CD8-positive, alpha-beta memory T cell (primary cell): ENCODE measurements around the gene HDGFL3. TPM values are rescaled to one million over a fixed set of nuclear protein-coding genes. Genes with fewer than 3 reads are reported as not detected.

Experiments used
- CTCF ChIA-PET: fragments of 350-600 bp; sonication (Branson Sonifier 250); formaldehyde crosslinking; loops from one replicate; lab custom pipeline; 2021; ENCODE audit warnings: antibody characterized with exemption; lab: Charles Lee
- POLR2A ChIA-PET: fragments of 350-600 bp; sonication (Branson Sonifier 250); formaldehyde crosslinking; loops from one replicate; lab custom pipeline; 2021; ENCODE audit warnings: antibody characterized with exemption; lab: Charles Lee
- DNase-seq, 5 donors: peaks; one replicate each; pipeline versions ENCODE4 v3.0.0 to v3.0.0-alpha.2; 2020 to 2022; ENCODE audit warnings: mixed read lengths in 1 of 5
- H3K27ac ChIP-seq: one replicate; pipeline ENCODE4 v1.7.0; 2013; ENCODE audit warnings: low read depth, mild to moderate bottlenecking, low read length, moderate library complexity
- H3K27me3 ChIP-seq: 2 replicates; pipeline ENCODE4 v1.7.0; 2013; ENCODE audit warnings: low read length, mild to moderate bottlenecking; ENCODE audit not compliant: insufficient read depth, poor library complexity, severe bottlenecking
- H3K36me3 ChIP-seq: 2 replicates; pipeline ENCODE4 v1.7.0; 2013; ENCODE audit warnings: mild to moderate bottlenecking, low read length, moderate library complexity; ENCODE audit not compliant: insufficient read depth
- H3K4me1 ChIP-seq: 2 replicates; pipeline ENCODE4 v1.7.0; 2013; ENCODE audit warnings: mild to moderate bottlenecking, low read length, moderate library complexity; ENCODE audit not compliant: insufficient read depth
- H3K4me3 ChIP-seq: 2 replicates; pipeline ENCODE4 v1.7.0; 2013; ENCODE audit warnings: mild to moderate bottlenecking, low read length
- H3K9me3 ChIP-seq: 2 replicates; pipeline ENCODE4 v1.7.0; 2013; ENCODE audit warnings: mild to moderate bottlenecking, low read length
- H3K27ac Mint-ChIP-seq, 8 donors: one replicate each; pipeline ENCODE4 v1.8.0; 2020 to 2021; ENCODE audit warnings: mixed read lengths in 8 of 8, mild to moderate bottlenecking in 6 of 8, inconsistent platforms in 3 of 8, moderate library complexity in 3 of 8
- H3K27me3 Mint-ChIP-seq, 2 donors: one replicate each; pipeline ENCODE4 v1.8.0; 2020 to 2021; ENCODE audit warnings: mixed read lengths in 2 of 2, mild to moderate bottlenecking in 1 of 2, moderate library complexity in 1 of 2
- H3K36me3 Mint-ChIP-seq, 3 donors: one replicate each; pipeline ENCODE4 v1.8.0; 2020 to 2021; ENCODE audit warnings: mixed read lengths in 3 of 3, inconsistent platforms in 1 of 3, mild to moderate bottlenecking in 1 of 3
- H3K4me1 Mint-ChIP-seq, 3 donors: one replicate each; pipeline ENCODE4 v1.8.0; 2020 to 2021; ENCODE audit warnings: mixed read lengths in 3 of 3, inconsistent platforms in 1 of 3, mild to moderate bottlenecking in 1 of 3
- H3K4me3 Mint-ChIP-seq, 7 donors: one replicate each; pipeline ENCODE4 v1.8.0; 2020 to 2021; ENCODE audit warnings: mixed read lengths in 7 of 7, mild to moderate bottlenecking in 6 of 7, moderate library complexity in 4 of 7, inconsistent platforms in 2 of 7
- H3K9me3 Mint-ChIP-seq, 5 donors: one replicate each; pipeline ENCODE4 v1.8.0; 2020 to 2022; ENCODE audit warnings: mixed read lengths in 5 of 5, mild to moderate bottlenecking in 3 of 5, moderate library complexity in 2 of 5, inconsistent platforms in 1 of 5
- polyA plus RNA-seq: library from polyadenylated mRNA; unstranded; fragments of 300-500 nt; fragmentation: Illumina TruSeq; gene quantifications from one replicate; pipeline ENCODE4 v1.2.3, GENCODE V29; 2021
- total RNA-seq, 2 experiments: library from RNA; stranded (reverse); gene quantifications; one replicate each; pipeline ENCODE4 v1.2.3, GENCODE V29; 2021

HDGFL3 gene
- total and polyA plus RNA-seq, 3 experiments from 2014 or later: 3.5 to 9.8 (median 7.7) TPM

DNA sequence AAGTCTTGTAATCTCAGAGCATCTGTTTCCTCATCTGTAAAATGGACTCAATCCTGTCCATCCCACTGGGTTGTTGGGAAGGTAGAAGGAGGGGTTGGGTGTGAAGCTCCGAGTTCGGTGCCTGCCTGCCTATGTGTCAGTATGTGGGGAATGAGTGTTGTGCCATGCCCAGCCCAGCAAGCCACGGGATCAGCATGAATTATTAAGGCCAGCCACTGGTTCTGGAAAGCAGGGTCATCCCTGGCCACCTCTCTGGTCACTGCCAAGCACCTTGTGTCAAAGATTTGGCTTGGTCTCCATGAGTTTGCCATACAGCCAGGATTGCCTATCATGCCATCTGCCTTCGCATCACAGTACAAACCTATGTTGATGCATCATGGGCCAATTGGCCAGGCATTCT, 88.7 kb downstream of the HDGFL3 start:
- no peaks in the 10 kb centered on the region for H3K36me3 Mint-ChIP-seq
- ChIA-PET POLR2A (no interaction called here), CTCF (no interaction called here)
- peaks cover 4% of the 10 kb centered on the region in 2 donors for H3K27me3 Mint-ChIP-seq
- H3K9me3 Mint-ChIP-seq: no peaks in the 10 kb centered on the region
- DNase-seq: no peak
- no peaks in the 10 kb centered on the region for H3K27me3 ChIP-seq
- H3K4me3 Mint-ChIP-seq: no peak overlapping the region
- H3K4me3 ChIP-seq: no peak overlapping the region
- H3K9me3 ChIP-seq: no peaks in the 10 kb centered on the region
- H3K4me1 Mint-ChIP-seq: no peaks in the 10 kb centered on the region
- H3K4me1 ChIP-seq: no peaks in the 10 kb centered on the region
- no peaks in the 10 kb centered on the region for H3K36me3 ChIP-seq
- H3K27ac ChIP-seq: no peak overlapping the region
- no peak overlapping the region for H3K27ac Mint-ChIP-seq

DNA sequence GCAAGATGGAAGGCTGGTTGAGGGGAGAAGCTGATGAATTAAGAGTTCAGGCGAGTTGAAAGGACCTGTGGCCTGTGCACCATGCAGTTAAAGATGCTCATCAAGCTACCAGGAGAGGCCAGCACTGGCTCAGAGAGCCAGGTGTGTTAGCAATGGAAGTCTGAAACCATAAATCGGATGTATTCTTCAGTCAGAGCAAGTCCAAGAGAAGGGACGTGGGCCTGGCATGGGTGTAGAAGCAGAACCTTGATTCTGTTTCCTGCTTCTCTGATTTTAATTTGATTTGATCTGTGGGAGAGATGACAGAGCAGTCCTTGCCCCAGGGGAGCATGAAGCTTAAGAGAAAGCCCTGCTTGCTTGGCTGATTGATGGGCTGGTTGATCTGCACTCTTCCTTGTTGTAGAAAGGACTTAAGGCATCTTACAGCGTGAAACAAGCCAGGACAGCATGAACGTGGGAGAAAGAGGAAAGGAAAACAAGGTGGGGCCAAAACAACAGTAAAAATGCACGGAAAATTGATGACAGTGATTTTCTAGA, 89.3 kb downstream of the HDGFL3 start:
- no peaks in the 10 kb centered on the region for H3K27me3 ChIP-seq
- H3K27ac ChIP-seq: no peak overlapping the region
- no peak overlapping the region for H3K4me3 ChIP-seq
- no peaks in the 10 kb centered on the region for H3K9me3 ChIP-seq
- H3K4me1 ChIP-seq: no peaks in the 10 kb centered on the region
- Mint-ChIP-seq H3K9me3 (no peaks in the 10 kb centered on the region), H3K27me3 (peaks cover 4 to 5% of the 10 kb centered on the region in 2 donors), H3K36me3 (no peaks in the 10 kb centered on the region), H3K4me1 (no peaks in the 10 kb centered on the region), H3K27ac (no peak overlapping the region), H3K4me3 (no peak overlapping the region)
- H3K36me3 ChIP-seq: no peaks in the 10 kb centered on the region
- no peak for DNase-seq
- CTCF ChIA-PET: no interaction called here
- POLR2A ChIA-PET: no interaction called here

DNA sequence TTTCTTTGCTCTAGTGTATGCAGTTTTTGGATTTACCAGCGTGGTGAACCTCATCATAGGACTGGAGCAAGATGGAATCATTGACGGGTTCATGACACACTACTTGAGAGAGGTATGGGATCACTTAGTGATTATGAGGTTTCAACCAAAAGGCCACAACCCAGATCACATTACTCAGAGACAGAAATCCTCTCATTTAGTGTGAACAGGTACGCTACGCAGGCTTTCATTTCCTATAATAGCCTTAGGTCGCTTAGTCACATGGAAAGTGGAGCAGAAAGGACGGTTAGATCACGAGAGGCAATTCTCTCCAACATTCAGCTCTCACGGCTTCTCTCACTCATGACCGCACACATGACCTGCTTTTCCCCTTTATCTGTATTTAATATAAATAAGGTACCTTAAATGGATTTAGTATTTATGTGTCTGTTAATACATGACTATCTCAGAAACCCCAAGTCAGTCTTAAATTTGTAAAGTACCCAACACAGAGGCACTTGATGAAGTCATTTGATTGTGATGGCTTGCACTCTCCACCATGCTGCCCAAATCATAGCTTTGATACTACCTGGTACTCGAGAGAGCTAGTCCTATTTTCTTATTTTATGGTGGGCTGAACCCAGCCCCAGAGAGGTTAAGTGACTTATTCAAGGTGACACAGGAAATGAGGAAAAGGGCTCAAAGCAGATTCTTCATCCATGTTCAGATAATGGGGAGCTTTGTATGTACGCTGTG, 91.6 kb downstream of the HDGFL3 start:
- Mint-ChIP-seq H3K4me3 (no peak overlapping the region), H3K36me3 (no peaks in the 10 kb centered on the region), H3K27ac (no peak overlapping the region), H3K9me3 (no peaks in the 10 kb centered on the region), H3K27me3 (peaks cover 6 to 12% of the 10 kb centered on the region in 2 donors), H3K4me1 (no peaks in the 10 kb centered on the region)
- DNase-seq: no peak
- H3K36me3 ChIP-seq: no peaks in the 10 kb centered on the region
- CTCF ChIA-PET: no interaction called here
- no peaks in the 10 kb centered on the region for H3K4me1 ChIP-seq
- H3K27ac ChIP-seq: no peak overlapping the region
- POLR2A ChIA-PET: no interaction called here
- H3K4me3 ChIP-seq: no peak overlapping the region
- H3K27me3 ChIP-seq: no peaks in the 10 kb centered on the region
- H3K9me3 ChIP-seq: no peaks in the 10 kb centered on the region

GRCh38 chr15:83115410-83115809, 92.2 kb downstream of the HDGFL3 start:
- Mint-ChIP-seq H3K27ac (no peak overlapping the region), H3K36me3 (no peaks in the 10 kb centered on the region), H3K4me1 (no peaks in the 10 kb centered on the region), H3K4me3 (no peak overlapping the region), H3K27me3 (peaks cover 10 to 15% of the 10 kb centered on the region in 2 donors), H3K9me3 (no peaks in the 10 kb centered on the region)
- POLR2A ChIA-PET: no interaction called here
- CTCF ChIA-PET: interaction anchor here (0.7 kb wide), 1 partner anchor 447 kb away, joined by 3 read pairs; no protein-coding TSS in a partner anchor
- Histone ChIP-seq H3K27me3 (no peaks in the 10 kb centered on the region), H3K27ac (no peak overlapping the region), H3K9me3 (no peaks in the 10 kb centered on the region), H3K4me1 (no peaks in the 10 kb centered on the region), H3K4me3 (no peak overlapping the region), H3K36me3 (no peaks in the 10 kb centered on the region)
- DNase-seq: no peak

DNA sequence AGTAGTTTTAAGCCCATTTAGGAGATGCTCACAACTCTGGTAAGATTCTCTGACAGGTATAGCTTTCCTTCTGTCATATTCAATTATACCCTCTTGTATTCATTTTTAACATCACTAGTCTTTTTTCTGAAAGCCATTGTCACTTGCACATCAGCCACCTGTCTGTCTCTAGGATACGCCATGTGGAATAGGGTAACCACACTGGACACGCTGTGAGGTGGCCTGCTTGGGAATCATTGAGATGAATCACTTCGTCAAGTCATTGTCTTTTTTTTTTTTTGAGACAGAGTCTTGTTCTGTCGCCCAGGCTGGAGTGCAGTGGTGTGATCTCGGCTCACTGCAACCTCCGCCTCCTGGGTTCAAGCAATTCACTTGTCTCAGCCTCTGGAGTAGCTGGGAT, 92.8 kb downstream of the HDGFL3 start:
- H3K4me1 Mint-ChIP-seq: peaks cover 0 to 2% (median 0%) of the 10 kb centered on the region in 3 donors
- H3K27me3 Mint-ChIP-seq: peaks cover 16 to 20% of the 10 kb centered on the region in 2 donors
- CTCF ChIA-PET: interaction anchor here (0.7 kb wide), 1 partner anchor 447 kb away, joined by 3 read pairs; no protein-coding TSS in a partner anchor

DNA sequence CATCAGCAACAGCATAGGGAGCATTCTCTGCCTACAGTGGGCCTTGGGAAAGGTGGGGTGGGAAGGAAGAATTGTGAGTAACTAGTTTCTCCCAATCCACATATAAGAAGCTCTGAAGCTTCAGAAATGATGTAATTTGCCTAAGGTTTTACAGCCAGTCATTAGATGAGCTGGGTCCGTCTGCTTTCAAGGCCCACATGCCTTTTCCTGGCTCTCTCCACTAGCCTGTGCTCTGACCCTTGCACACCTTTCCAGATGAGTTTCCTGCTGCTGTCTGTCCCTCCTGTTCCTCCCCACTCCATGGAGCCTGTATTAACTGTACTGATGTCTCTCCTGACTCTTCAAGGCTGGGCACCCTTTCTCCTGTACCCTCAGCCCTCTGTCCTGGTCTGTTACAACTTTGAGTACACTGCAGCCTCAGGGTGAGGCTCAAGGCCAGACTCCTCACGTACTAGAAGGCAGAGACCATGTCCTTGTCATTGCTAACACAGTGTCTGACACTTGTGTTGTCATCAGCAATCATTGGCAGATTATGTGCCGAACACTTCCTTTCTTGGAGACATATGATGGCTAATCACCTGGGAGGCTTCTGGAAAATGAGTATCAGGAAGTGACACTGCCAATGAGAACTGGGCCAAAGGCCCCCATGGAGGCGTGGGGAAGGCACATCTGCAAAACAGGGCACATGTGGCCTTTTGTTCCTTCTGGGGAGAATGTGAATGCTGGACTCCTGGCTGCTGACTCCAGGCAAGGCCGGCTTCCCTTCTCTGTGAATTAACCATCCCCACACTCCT, 93.5 kb downstream of the HDGFL3 start:
- ChIA-PET CTCF (no interaction called here), POLR2A (no interaction called here)
- no peaks in the 10 kb centered on the region for H3K36me3 Mint-ChIP-seq
- peak overlapping the region in 1 of 8 donors; percentile 21 for H3K27ac Mint-ChIP-seq
- no peak overlapping the region for H3K4me3 Mint-ChIP-seq
- no peaks in the 10 kb centered on the region for H3K4me1 ChIP-seq
- no peak overlapping the region for H3K4me3 ChIP-seq
- no peaks in the 10 kb centered on the region for H3K36me3 ChIP-seq
- peaks cover 23 to 27% of the 10 kb centered on the region in 2 donors for H3K27me3 Mint-ChIP-seq
- H3K9me3 ChIP-seq: no peaks in the 10 kb centered on the region
- no peak overlapping the region for H3K27ac ChIP-seq
- no peaks in the 10 kb centered on the region for H3K27me3 ChIP-seq
- no peak for DNase-seq
- H3K9me3 Mint-ChIP-seq: no peaks in the 10 kb centered on the region
- peaks cover 0 to 4% (median 0%) of the 10 kb centered on the region in 3 donors for H3K4me1 Mint-ChIP-seq

More for the DNA sequence above, 92.8 kb downstream of the HDGFL3 start:
- H3K27ac Mint-ChIP-seq: no peak overlapping the region
- no peaks in the 10 kb centered on the region for H3K36me3 Mint-ChIP-seq
- DNase-seq: no peak
- POLR2A ChIA-PET: no interaction called here
- no peaks in the 10 kb centered on the region for H3K27me3 ChIP-seq
- H3K36me3 ChIP-seq: no peaks in the 10 kb centered on the region
- H3K4me3 Mint-ChIP-seq: no peak overlapping the region
- H3K9me3 Mint-ChIP-seq: no peaks in the 10 kb centered on the region
- no peak overlapping the region for H3K27ac ChIP-seq
- no peaks in the 10 kb centered on the region for H3K4me1 ChIP-seq
- no peaks in the 10 kb centered on the region for H3K9me3 ChIP-seq
- H3K4me3 ChIP-seq: no peak overlapping the region

- Mint-ChIP-seq H3K9me3 (no peaks in the 10 kb centered on the region), H3K36me3 (no peaks in the 10 kb centered on the region), H3K27me3 (peaks cover 34 to 35% of the 10 kb centered on the region in 2 donors), H3K4me1 (peaks cover 6 to 11% (median 8%) of the 10 kb centered on the region in 3 donors), H3K27ac (no peak overlapping the region), H3K4me3 (no peak overlapping the region)
- Histone ChIP-seq H3K36me3 (no peaks in the 10 kb centered on the region), H3K4me1 (peaks cover 6% of the 10 kb centered on the region), H3K27ac (no peak overlapping the region), H3K27me3 (peaks cover 5% of the 10 kb centered on the region), H3K9me3 (no peaks in the 10 kb centered on the region), H3K4me3 (no peak overlapping the region)
- ChIA-PET POLR2A (no interaction called here), CTCF (no interaction called here)
- DNase-seq: no peak
Measured at GRCh38 chr15:83112956-83113299, 94.7 kb downstream of the HDGFL3 start.
